GM18526 (cell line): ENCODE data around the gene ABCD2.

ENCODE experiments used
- POLR2A ChIP-seq: IDR thresholded peaks from 3 replicates; pipeline ENCODE4 v1.6.1; 2011; ENCODE audit not compliant: insufficient read length; ENCODE audit errors: extremely low read depth

Gene ABCD2

DNA sequence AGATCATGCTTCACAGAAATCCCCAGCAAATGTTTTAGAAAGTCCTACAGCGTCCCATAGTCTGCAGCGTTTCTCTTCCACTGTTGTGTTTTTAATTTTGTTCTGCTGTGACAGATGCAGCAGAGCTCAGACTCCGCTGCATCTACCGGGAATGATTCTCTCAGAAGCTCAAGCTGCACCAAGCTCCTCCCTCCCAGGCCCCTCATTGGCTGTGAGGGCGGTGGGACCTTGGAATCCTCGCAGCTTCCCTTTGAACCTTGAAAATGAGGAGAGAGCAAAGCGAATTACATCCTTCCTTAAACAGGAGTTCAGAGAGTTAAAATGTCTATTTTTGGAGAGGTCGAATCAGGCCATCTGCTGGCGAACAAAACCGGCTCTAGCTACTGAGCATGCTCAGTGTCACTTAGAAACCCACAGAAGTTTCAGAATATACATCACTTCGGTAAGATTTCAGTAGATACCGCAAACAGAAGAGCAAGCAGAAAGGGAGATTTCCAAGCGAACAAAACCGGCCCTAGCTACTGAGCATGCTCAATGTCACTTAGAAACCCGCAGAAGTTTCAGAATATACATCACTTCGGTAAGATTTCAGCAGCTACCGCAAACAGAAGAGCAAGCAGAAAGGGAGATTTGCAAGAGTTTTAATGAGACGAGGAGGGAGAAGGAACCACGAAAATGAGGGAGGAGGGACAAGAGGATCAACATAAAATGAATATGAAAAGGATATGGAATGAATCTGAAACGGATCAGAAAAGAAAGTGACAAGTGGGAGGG is at the start of gene ABCD2:
ABCD2 (minus strand) TSS at position 144 of the 774 bp plus-strand sequence. CDS start 188 bp downstream, outside the sequence.
- TF ChIP-seq POLR2A, result peak; percentile 26

DNA sequence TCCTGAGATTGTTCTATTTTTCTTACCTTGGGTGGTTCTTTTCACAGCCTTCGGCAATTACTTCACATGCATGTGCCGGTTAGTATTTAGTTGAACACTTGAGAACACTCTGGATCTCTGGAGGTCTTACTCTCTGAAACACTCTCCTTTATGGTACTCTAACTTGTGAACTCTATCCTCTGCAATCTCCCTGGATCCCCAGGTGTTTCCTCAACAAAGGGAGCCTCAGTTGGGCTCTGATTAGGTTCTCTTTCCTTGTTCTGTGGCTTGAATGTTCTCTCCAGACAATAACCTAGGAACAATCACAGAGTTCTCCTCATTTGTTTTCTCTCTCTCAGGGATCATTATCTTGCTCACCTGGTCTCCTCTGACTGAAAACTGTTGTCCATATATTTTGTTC is 40.5 kb upstream of the ABCD2 start:
- TF ChIP-seq POLR2A, result no peak

DNA sequence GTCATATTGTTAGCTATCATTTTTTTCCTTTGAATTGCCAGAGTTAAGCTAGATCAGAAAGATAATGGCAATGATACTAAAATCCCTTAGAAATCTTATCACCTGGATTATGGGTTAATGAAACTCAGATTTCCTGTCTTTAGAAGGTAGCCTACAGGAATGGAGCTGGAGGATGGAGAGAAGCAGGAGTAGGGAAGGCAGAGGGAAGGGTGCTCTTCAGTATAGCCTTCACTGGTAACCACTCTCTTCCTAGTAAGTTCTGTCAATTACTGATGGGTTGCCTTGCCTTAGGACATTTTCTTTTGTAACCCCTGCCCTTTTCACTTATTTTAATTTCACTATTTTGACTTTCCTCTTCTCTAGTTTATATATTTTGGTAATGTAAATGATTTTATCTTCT is 27.8 kb upstream of the ABCD2 start:
- TF ChIP-seq POLR2A, result no peak

DNA sequence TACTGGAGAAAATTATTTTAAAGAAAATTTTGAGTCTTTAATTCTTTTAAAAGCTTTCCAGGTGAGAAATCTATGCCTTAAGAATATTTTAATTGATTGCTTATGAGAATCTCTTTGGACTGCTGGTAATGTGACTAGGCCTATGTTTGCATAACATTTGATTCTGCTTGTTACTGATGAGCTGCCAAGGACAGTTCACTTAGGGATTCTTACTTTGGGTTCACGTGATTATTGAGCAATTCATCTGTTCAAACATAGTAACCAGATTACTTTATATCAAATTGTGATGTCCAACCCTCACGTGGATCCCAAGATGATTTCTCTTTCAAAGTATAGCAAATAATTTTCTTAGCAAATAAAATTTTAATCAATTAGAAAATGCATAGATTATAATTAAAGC is 27.4 kb upstream of the ABCD2 start:
- no peak for TF ChIP-seq POLR2A

DNA sequence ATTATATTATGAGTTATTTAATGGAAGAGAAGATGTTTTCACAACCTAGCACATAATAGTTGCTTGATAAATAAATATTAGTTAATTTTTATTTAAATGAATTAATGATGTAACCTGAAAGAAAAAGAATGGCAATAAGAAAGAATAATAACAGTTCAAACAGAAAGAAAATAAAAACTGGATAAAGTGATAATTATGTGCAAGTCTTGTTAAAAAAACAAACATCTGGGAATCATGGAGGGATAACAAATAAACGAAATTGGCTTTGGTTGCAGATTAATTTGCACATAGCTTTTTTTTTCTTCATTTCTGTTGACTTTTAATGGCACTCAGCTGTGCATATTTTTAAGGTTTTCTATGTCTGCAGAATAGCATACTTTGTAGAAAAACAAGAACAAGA is 23.4 kb upstream of the ABCD2 start:
- no peak for TF ChIP-seq POLR2A

GRCh38 chr12:39638840-39639239 is 19.2 kb upstream of the ABCD2 start:
- no peak for TF ChIP-seq POLR2A

- no peak for TF ChIP-seq POLR2A
Measured at GRCh38 chr12:39638178-39638577, 18.6 kb upstream of the ABCD2 start.

GRCh38 chr12:39632670-39633069 is 13.1 kb upstream of the ABCD2 start:
- TF ChIP-seq POLR2A, result no peak

GRCh38 chr12:39628836-39629235 is 9.2 kb upstream of the ABCD2 start:
- TF ChIP-seq POLR2A, result no peak

DNA sequence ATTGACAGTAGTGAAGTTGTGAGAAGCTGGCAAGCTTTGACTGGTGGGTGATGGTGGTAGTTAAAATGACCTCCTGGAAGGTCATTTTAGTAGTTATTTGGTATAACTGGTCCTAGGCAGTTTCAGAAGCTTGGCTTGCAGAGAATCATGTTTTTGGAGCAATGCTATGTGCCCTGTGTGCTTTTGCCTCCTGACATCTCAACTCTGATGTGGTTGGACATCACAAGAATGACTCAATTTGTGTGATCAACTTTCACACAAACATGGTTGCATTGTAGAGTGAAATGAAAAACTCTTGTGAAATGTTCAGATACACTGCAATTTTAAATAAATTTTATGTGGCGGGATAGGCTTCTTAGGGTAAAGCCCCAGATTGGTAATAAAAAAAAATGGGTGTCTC is 8.3 kb upstream of the ABCD2 start:
- TF ChIP-seq POLR2A, result no peak

- TF ChIP-seq POLR2A, result no peak
Measured at GRCh38 chr12:39626033-39626814, 6.6 kb upstream of the ABCD2 start.

- TF ChIP-seq POLR2A, result no peak
Measured at GRCh38 chr12:39623919-39624318, 4.3 kb upstream of the ABCD2 start.

- no peak for TF ChIP-seq POLR2A
Measured at GRCh38 chr12:39622306-39622705, 2.7 kb upstream of the ABCD2 start.

DNA sequence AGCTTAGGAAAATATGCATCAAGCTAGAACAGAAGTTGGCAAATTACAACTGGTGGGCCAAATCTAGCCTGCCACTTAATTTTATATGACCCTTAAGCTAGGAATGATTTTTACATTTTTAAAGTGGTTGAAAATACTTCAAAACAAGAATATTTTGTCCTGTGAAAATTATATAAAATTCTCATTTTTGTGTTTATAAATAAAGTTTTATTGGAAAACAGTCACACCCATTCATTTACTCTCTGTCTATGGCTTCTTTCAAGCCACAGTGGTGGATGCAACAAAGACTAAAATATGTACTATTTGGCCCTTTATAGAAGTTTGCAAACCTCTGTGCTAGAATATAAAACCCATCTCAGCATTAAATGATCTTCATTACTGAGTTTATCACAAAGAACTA is 2.1 kb upstream of the ABCD2 start:
- no peak for TF ChIP-seq POLR2A

DNA sequence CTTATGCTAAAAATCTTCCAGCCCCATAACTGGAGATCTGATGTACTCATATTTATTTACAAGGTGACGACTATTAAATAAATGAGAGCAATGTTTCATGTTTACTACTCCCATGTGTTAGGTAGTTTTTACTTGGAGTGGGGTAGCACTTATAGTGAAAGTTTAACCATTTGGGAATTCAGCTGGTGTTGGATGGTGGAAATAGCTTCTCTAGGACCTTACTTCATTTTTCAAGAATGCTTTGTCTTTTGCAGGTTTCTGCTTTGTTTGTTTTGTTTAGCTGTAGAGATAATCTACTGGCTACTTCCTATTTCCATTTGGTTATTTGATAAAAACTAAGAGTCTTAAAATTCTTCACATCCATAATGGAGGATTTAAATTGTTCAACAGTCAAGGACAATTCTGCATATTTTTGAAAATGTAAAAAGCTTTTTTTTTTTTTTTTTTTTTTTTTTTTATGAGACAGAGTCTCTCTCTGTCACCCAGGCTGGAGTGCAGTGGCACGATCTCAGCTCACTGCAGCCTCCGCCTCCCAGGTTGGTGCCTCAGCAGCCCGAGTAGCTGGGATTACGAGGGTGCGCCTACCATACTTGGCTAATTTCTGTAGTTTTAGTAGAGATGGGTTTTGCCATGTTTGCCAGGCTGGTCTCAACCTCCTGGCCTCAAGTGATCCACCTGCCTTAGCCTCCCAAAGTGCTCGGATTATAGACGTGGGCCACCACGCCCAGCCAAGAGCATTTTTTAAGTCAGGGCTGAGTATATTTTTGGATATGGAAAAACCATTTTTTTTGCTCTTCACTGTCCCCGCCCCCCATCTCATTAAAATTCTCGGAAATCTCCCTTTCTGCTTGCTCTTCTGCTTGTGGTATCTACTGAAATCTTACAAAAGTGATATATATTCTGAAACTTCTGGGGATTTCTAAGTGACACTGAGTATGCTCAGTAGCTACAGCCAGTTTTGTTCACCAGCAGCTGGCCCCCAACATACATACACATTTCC is 1.4 kb upstream of the ABCD2 start:
- TF ChIP-seq POLR2A, result no peak
